GM12801 (cell line): ENCODE measurements around the gene BCL2L15.

Experiments used
- CTCF ChIP-seq: IDR thresholded peaks from one replicate; pipeline ENCODE4 v1.5.1; 2011; ENCODE audit warnings: control low read depth; ENCODE audit not compliant: insufficient read length; ENCODE audit errors: extremely low read depth

Gene BCL2L15

GRCh38 chr1:113876176-113876575 is 11.2 kb downstream of the BCL2L15 start:
- TF ChIP-seq CTCF, result no peak

GRCh38 chr1:113875714-113876113 is 11.7 kb downstream of the BCL2L15 start:
- TF ChIP-seq CTCF, result no peak

GRCh38 chr1:113874012-113874879 is 13.1 kb downstream of the BCL2L15 start:
- no peak for TF ChIP-seq CTCF

GRCh38 chr1:113872219-113872935 is 15.0 kb downstream of the BCL2L15 start:
- no peak for TF ChIP-seq CTCF

GRCh38 chr1:113871597-113872113 is 15.7 kb downstream of the BCL2L15 start, which contains the start of gene PTPN22:
PTPN22 (minus strand) TSS chr1:113871712.
- no peak for TF ChIP-seq CTCF

GRCh38 chr1:113870778-113871177 is 16.6 kb downstream of the BCL2L15 start:
- no peak for TF ChIP-seq CTCF

- no peak for TF ChIP-seq CTCF
These were observed 18.8 kb downstream of the BCL2L15 start for GRCh38 chr1:113868387-113869083.
